WTC11 (cell line): ENCODE results near the gene FASTKD1.
"Not testable (repeated sequence)": the region's sequence is repeated elsewhere in the genome, so short reads cannot be mapped to it uniquely, and the experiment has no call there.

Experiments used
- AFF4 ChIP-seq: sonication (generic); formaldehyde crosslinking; IDR thresholded peaks from 2 replicates; pipeline ENCODE4 v1.8.1; 2023; ENCODE audit warnings: mild to moderate bottlenecking, missing genetic modification reagents, borderline replicate concordance
- ATF3 ChIP-seq: sonication (generic); formaldehyde crosslinking; conservative IDR thresholded peaks from 2 replicates; pipeline ENCODE4 v1.8.1; 2022; ENCODE audit warnings: mild to moderate bottlenecking, missing genetic modification reagents
- CTCF ChIP-seq: fragments of 200-600 bp; IDR thresholded peaks from 2 replicates; pipeline ENCODE4 v1.8.0; 2022; ENCODE audit warnings: antibody characterized with exemption
- E2F4 ChIP-seq: sonication (generic); formaldehyde crosslinking; IDR thresholded peaks from 2 replicates; pipeline ENCODE4 v1.8.1; 2022; ENCODE audit warnings: low read depth, mild to moderate bottlenecking, moderate library complexity, missing genetic modification reagents, borderline replicate concordance
- FOXK1 ChIP-seq: sonication (generic); formaldehyde crosslinking; IDR thresholded peaks from 2 replicates; pipeline ENCODE4 v1.8.0; 2022; ENCODE audit warnings: mild to moderate bottlenecking, moderate library complexity, missing genetic modification reagents
- ZNF423 ChIP-seq: fragments of 250-450 bp; sonication (Bioruptor Pico); IDR thresholded peaks from 2 replicates; pipeline ENCODE4 v2.1.2; 2022; ENCODE audit warnings: mild to moderate bottlenecking, moderate library complexity
- TF ChIP-seq, protein P1 (sequence below): sonication (generic); formaldehyde crosslinking; IDR thresholded peaks from 2 replicates; pipeline ENCODE4 v1.8.1; 2022; ENCODE audit warnings: low read depth, missing genetic modification reagents, borderline replicate concordance
- TF ChIP-seq, protein P2 (sequence below): sonication (generic); formaldehyde crosslinking; IDR thresholded peaks from 2 replicates; pipeline ENCODE4 v1.8.1; 2023; ENCODE audit warnings: mild to moderate bottlenecking, missing genetic modification reagents, moderate library complexity
- TF ChIP-seq, protein P3 (sequence below): sonication (generic); formaldehyde crosslinking; IDR thresholded peaks from 2 replicates; pipeline ENCODE4 v1.8.0; 2023; ENCODE audit warnings: missing genetic modification reagents

- not testable (repeated sequence) for TF ChIP-seq CTCF; AFF4 (CRISPR knock-in tag); FOXK1; ZNF423 (CRISPR knock-in tag); E2F4 (CRISPR knock-in tag); ATF3 (CRISPR knock-in tag)
- TF ChIP-seq, protein P1, sequence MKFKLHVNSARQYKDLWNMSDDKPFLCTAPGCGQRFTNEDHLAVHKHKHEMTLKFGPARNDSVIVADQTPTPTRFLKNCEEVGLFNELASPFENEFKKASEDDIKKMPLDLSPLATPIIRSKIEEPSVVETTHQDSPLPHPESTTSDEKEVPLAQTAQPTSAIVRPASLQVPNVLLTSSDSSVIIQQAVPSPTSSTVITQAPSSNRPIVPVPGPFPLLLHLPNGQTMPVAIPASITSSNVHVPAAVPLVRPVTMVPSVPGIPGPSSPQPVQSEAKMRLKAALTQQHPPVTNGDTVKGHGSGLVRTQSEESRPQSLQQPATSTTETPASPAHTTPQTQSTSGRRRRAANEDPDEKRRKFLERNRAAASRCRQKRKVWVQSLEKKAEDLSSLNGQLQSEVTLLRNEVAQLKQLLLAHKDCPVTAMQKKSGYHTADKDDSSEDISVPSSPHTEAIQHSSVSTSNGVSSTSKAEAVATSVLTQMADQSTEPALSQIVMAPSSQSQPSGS (CRISPR knock-in tag): not testable (repeated sequence)
- TF ChIP-seq, protein P2, sequence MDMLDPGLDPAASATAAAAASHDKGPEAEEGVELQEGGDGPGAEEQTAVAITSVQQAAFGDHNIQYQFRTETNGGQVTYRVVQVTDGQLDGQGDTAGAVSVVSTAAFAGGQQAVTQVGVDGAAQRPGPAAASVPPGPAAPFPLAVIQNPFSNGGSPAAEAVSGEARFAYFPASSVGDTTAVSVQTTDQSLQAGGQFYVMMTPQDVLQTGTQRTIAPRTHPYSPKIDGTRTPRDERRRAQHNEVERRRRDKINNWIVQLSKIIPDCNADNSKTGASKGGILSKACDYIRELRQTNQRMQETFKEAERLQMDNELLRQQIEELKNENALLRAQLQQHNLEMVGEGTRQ: not testable (repeated sequence)
- TF ChIP-seq, protein P3, sequence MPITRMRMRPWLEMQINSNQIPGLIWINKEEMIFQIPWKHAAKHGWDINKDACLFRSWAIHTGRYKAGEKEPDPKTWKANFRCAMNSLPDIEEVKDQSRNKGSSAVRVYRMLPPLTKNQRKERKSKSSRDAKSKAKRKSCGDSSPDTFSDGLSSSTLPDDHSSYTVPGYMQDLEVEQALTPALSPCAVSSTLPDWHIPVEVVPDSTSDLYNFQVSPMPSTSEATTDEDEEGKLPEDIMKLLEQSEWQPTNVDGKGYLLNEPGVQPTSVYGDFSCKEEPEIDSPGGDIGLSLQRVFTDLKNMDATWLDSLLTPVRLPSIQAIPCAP: not testable (repeated sequence)
These were observed 2.9 kb downstream of the FASTKD1 start for GRCh38 chr2:169570752-169571151.
